Ammon's horn (tissue), 1 donor: Measurements from ENCODE around the gene NLGN1.

ENCODE experiments used
- DNase-seq: peaks from one replicate; pipeline ENCODE4 v3.0.0-alpha.2; 2016; ENCODE audit warnings: low spot score

Gene NLGN1

DNA sequence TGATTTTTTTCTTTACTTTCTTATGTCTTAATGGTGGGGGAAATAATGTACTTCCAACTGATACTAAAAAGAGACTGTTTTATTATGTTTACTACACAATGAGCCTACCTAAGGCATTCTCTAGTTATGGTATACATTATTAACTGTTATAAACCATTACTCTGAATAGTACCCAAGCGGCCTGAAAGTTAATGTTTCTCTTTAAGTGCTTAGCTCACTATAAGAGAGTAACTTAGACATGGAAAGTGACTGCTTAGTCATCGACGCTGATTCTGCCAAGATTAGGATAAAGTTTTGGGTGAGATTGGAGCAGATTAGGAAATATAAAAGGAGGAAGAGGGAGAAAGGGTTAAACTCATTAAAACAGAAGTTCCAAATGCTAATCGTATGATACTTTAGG lies 365.0 kb downstream of the NLGN1 start:
- no peak for DNase-seq

DNA sequence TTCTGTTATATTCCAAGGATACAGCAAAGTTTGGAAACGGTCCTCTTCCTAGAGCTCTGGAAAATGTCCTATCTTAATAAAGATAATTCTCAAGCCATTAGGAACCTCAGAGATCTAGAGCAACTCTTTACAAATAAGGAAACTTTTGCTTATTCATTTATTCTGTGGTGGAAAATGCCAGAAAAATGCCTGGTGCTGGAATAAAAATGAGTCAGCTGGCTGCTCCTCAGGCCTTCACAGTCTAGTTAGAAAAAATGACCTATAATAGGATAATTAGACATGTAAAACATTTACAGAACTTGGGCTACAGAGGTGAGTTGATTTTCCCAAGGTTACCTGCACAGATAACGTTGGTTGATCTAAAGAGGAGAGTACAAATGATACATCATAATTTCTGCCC lies 372.5 kb downstream of the NLGN1 start:
- no peak for DNase-seq

DNA sequence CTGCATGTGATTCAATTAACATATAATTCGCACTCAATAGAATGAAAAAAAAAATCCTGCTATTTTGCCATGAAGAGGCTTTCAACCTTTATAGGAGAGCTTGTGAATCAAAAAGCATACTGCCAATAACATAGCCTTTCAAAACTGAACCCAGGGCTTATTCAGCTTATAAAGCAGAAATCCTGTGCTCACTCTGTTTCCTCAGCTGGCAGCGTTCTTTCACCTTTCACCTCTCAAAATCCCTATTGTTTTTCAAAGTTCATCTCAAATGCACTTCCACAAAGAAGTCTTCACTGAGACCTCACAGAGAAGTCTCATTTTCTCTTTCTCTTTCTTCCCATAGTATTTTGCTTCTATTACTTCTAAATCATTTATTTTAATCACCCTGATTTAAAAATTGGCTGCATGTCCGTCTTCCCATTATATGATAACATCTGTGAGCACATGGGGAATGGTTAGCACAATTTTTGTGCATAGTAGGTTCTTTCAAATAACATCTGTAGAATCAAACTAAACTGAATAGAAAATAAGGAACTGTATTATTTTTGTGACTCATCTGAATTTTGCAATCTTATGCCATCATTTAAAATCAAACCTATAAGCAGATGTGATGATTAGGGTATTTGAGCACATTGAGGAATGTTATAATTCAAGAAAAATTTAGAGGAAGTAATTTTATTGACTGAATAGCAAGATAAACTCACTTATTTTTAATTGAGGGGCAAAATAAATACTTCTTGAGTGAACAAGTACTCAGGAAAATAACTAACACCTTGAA lies 373.4 kb downstream of the NLGN1 start:
- no peak for DNase-seq

DNA sequence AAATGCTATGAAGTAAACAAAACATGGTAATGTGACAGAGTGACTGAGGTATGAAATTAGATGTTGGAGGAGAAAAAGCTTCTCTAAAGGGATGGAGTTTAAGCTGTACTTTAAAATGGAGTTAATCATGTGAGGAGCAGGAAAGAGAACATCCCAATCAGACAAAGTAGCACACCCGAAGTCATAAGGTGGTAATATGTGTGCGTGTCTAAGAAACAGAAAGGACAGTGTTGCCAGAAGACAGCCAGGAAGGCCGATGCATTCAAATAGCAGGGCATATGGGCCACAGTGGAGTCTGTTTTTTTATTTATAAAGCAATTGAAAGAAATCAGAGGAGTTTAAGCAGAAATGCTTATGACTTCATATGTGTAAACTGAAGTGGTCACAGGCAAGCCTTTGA lies 376.3 kb downstream of the NLGN1 start:
- DNase-seq: no peak

DNA sequence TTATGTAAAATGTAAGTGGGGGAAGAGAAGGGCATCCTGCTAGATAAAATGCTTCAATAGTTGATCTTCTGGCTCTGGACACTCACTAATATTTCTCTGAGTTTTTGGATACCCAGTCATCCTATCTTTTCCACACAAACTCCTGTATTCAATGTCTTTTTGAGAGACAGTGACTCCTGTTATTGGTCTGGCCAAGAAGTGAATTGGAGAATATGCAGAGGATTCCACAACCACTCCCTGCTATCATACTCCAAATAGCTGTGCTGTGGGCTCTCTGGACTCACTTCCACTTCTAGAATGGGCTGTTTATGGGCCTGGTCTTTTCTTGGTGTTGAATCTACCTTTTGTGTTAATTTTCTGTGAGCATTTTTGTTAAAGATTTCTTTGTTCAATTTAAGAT lies 376.8 kb downstream of the NLGN1 start:
- no peak for DNase-seq

DNA sequence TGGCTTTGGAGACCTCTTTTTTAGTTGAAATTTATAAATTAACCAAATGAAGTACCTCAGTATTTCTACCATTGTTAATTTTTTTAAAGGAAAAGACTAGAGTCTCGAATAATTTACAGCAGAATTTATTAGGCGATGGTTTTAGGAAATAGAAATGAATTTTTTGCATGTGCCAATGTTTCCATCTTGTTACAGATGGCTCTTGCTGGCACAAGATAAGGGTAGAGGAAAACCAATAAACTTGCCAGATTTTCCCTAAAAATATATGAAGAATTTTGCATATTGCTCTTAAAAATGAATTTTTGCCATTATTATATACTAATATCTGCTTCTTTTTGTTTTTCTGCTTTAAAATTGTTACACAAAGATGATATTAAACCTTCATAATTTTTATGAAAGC lies 380.7 kb downstream of the NLGN1 start:
- DNase-seq: peak; percentile 7

DNA sequence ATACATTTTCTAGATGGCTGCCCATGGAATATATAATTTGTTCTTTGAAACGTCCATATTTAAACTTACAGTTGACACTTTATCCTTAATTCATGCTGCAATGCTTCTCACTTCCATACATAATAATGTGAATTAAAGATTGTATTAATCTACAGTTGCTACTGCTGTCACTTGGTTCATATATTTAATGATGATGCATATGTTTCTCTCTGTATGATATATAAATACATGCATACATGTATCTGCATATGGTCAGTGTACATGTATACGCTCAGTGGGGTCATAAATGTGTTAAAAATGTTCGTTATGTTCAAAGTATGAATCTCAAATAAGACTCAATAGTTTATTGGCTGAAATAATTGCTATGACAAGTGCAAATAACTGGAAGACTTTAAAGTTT lies 382.5 kb downstream of the NLGN1 start:
- DNase-seq: no peak

DNA sequence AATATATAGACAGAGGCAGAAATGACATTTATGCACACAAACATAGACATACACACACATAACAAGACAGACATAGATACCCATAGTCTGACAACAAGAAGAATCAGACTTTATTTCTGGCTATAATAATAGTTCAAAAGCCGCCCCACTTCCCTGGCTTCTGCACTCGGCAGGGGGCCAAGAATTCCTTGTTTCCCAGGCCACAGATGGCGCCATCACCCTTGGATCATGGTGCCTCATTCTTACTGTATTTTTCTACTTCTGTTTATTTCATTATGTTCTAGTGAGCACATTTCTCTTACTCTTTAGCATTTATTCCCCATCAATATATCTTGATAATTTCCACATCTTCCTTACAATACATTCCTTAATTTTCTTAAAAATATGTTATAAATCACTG lies 387.5 kb downstream of the NLGN1 start:
- DNase-seq: no peak

DNA sequence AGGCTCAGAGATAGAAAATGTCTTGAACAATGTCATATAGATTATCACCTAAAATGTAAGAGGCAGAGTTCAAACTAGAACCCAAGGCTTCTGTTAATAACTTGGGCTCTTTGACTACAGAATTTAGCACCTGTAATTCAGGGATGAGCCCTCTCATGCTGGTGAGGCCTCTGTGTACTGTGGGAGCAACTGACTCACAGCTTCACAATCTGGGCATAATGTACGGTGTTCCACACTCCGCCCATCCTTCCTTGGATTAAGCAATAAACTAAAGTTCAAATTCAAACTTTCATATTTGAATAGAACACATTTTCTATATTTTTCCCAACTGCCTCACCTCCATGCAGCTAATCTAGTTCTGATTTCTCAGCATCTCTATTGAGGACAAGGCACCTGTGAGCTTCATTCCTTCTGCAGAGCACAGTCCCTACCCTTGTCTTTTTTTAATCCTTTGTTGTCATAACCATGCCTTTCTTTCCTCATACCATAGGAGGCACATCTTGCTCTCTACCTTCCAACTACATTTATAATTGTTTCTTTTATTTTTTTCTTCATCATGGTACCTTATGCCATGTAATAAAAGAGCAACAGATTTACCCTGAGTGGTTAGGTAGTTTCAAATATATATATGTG lies 392.1 kb downstream of the NLGN1 start:
- peak; percentile 23 for DNase-seq

DNA sequence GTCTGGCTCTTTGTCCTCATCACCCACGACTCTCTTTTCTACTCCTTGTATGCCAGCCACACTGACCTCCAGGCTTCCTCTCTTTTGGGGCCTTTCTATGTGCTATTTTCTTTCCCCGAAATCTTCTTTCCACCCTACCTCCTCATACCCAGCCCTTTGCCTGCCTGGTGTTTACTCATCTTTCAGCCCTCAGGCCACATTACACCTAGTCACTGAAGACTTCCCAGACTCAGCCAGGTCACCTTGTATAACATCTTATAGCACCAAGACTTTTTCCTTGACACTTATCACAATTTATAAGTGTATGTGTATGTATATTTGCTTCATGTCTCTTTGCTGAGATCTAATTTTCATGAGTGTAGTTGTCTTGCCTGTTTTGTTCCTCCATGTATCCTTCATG lies 396.4 kb downstream of the NLGN1 start:
- DNase-seq: no peak

DNA sequence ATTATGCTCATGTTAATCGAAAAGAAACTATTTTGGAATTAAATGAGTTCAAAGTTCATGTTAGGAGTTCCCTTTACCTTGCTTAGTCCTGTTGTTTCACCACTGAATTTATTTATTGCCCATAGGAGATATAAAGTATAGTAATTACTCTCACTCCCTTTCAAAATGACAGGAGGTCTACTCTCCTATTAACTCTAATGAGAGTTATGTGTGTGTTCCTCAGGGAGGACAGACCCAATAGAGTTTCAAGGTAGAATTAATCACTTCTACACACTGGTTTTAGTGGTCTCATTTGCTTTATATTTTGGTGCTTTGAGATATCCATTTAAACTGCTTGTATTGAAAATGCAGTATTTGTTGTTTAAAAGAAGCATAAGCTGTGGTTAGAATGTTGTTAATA lies 398.9 kb downstream of the NLGN1 start:
- DNase-seq: no peak

DNA sequence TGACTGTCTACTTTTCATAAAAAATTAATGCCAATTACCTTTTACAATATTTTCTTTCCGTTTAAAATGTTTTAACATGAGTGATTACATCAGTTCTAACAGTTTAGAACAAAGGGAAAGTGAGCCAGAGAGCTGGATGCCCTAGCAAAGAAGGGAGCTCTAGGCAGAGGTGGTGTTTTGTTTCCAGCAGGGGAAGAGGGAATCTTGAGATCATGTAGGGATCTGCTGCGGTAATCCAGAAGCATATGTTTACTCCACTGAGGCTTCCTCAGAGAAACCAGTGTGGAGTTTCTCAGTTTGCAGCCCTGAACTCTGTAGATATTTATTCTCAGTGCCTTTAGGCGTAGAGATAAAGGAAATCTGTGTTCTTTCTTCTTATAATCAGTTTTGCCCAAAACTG lies 399.3 kb downstream of the NLGN1 start:
- DNase-seq: no peak

DNA sequence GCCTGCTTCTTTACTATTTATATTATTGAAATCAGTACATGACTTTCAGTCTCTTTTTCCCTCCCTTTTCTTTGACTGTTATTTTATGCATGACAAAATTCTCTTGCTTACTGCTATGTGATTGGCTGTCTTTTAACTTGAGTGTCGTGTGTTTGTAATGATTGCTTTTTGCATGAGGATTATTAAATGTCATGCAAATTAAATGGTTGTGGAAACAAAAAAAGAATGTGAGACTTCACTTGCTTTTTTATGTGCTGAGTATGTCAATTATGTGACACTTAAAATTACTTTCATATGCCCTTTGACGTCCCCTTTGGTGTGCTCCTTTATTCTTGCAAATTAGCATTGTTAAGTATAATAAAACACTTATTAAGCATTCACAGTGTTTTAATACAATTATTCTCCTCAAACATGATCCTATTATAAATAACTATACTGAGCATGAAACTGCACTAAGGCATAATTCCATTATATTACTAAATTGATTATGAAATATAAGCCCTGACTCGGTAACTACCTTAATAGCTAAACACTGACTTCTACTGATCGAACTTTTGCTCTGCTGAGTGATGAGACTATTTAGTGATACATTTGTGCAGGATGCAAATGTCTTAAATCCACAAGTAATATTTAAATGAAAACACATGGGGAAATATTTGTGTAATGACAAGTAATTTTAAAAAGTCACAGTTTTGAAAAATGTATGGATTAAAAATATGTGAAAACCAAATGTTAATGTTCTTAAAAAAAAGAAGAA lies 401.7 kb downstream of the NLGN1 start:
- no peak for DNase-seq

DNA sequence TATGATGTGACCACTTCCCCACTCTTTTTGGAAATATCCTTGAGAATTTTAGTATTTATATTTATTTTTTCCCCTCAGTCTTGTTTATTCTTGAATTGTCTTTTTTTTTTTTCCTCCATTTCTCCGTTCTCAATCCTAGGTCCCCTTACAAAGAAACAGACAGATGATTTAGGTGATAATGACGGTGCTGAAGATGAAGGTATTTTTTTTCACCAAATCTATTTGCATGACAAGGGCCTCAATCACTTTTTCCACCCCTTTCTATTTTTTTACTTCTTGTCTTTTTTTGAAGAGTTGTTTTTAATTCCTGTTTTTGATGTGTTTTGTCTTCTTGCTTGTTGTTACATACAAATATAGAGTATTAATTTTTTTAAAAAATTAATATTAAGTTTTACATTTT lies 402.6 kb downstream of the NLGN1 start:
- DNase-seq: no peak

DNA sequence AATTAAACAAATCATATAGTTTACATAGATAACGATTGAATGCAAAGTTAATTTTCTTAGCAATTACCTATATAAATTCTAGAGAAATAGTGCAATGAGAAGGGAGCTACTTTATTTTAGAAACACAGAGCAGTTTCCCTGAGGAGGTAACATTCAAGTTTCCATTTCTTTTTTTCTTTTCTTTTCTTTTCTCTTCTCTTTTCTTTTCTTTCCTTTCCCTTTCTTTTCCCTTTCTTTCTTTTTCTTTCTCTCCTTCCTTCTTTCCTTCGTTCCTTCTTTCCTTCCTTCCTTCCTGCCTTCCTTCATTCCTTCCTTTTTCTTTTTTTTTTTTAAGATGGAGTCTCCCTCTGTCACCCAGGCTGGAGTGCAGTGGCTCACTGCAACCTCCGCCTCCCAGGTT lies 417.3 kb downstream of the NLGN1 start:
- DNase-seq: no peak

DNA sequence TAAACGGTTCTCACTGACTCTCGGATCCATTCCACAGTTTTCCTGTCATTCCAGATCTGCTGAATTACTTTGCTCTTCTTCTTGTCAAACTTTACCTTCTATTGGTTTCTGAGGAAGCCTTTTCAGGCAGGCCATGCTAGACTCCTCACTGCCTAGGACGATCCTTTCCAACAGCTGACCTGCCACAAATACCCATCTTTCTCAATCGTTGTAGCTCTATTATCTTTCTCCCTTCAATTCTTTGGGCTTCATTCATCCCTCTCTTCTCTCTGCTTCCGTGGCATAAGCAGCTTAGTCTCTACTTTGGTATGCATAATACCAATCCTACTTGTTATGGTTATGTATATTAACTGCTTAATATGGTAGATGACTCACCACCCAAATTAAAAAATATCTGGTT lies 421.8 kb downstream of the NLGN1 start:
- no peak for DNase-seq

DNA sequence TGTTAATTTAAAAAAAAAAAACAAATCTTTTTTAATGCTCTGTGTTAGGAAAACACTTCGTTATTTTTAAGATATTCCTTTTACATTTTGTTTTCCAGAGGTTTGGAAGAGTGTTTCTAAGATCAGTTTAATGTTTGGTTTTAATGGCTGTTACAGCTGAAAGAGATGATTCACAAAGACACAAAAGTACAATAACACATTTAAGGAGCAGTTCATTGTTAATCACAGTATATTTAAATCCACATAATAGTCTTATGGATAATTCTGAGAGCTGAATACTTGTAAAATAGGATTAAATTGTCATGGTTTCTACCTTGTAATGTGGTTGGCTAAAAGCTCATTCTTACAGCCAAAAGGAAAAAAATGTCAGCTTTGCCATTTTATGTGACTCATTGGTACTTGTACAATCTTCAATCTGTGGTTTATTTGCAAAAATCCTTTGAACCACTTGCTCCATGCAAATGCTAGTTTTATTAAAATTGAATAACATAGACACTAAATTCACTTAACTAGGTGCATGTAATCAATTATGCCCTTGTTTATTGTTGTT lies 426.4 kb downstream of the NLGN1 start:
- DNase-seq: no peak

DNA sequence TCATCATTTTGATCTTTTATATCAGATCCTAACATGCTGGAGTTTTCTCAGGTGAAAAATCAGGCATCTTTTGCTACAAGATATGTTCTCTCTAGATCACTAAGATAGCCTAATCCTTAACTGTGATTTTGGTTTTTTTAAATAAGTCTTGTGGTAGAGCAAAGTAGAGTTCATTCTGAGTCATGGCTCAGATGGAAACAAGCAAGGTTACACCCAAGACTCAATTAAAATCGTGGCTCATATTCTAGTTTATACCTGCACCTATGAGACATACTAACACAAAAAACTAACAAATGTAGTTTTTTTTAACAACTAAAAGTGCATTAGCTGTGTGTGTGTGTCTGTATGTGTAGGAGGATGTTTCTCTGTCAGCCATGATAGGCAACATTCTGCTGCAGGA lies 428.2 kb downstream of the NLGN1 start:
- DNase-seq: no peak

DNA sequence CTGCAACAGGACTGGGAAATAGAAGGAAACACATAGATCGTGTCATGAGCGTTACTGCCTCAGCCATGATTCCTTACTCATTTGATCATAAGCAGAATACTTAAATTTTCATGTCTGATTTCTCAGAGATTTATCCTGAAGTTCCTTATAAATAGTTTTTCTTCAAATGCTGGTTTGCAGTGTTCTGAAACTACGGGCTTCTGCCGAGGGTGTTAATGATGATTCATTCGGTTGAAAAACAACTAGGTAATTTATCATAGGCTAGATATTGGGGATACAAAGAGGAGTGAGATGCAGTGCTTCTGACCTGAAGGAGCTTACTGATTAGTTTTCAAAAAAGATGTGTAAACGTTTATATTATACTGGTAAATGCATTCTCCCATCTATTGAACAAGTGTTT lies 428.9 kb downstream of the NLGN1 start:
- no peak for DNase-seq

DNA sequence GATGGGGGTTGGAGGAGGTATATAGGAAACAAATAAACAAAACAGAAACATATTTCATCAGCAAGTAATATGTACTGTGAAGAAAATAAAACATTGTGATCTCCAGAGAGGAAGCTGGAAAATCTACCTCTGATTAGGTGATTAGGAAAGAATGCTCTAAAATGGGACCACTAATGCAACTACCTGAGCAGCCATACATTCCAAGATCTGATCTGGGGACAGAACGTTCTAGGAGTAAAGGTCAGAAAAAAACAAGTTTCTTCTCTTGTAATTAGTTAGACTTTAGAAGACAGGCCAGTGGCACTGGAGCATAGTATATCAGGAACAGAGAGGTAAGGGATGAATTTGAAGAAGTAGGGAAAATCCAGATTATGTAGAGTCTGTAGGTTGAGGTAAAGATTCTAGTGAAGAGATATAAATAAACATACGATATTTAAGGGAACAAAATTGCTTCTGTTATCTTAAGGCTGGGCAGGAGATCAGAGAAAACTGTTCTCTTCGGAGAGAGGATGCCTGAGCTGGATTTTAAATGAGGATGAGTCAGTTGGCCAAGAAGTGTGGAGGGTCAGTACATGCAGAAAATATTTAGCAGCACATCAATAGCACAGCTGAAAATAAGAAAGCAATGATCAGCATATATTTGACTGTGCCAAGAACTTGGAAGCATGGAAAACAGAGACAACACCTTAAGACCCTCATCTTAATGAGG lies 429.5 kb downstream of the NLGN1 start:
- no peak for DNase-seq

DNA sequence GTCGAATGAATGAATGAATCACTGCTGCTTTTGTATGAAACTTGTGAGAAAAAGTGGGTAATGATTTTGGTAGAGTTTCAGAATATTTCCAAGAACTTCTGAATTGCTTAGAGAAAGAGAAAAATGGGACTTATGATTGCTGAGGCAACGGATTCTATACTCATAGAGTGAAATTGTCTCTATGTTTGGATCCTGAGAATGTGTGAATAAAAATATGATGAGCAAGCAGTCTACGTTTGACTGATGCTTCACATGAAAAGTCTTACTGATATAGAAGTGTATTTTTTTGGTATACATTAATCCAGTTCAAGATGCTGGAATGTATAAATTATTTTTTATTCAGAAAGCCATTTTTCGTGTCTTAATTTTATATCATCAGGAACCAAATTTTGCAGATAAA lies 441.1 kb downstream of the NLGN1 start:
- DNase-seq: no peak

DNA sequence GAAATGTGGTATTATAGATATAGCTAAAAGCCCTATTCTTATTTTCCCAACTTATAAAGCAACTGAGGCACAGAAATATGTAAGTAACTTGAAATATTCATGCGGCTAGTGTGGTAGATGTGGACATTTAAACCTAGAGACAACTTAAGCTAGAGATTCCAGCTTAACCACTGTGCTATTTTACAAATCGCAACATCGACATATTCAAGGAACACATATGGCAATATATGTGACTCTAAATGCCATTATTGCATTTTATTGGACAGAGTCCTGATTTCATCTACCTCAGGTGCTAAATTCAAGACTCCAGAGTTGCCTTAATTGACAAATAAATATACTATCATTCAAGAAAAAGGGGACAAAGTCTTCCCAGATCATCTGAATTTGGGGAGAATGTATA lies 442.3 kb downstream of the NLGN1 start:
- no peak for DNase-seq
